ENCODE measurements around the gene LRRC74B.

- TF ChIP-seq CTCF (IDR thresholded peaks at IDR 0.05 in 4 of 5, conservative IDR thresholded peaks at IDR 0.05 in 1 of 5) (no peak), POLR2A (IDR thresholded peaks at IDR 0.05) (no peak)
These were observed 29.9 kb downstream of the LRRC74B start for GRCh38 chr22:21075516-21076138.
